GM12873 (cell line): Measurements from ENCODE around the gene H2BK1.

ENCODE experiments used
- CTCF ChIP-seq: IDR thresholded peaks from 2 replicates; pipeline ENCODE4 v1.5.1; 2012; ENCODE audit warnings: low read depth, mild to moderate bottlenecking, moderate library complexity, low read length, control low read depth; ENCODE audit not compliant: insufficient read depth; ENCODE audit errors: missing control alignments

H2BK1 gene

GRCh38 chr7:151248346-151249033 is 38.2 kb upstream of the H2BK1 start, which contains the start of gene SMARCD3:
Gene SMARCD3 (minus strand): TSS chr7:151248694. CDS start chr7:151248562, 132 bp downstream.
- no peak for TF ChIP-seq CTCF

- TF ChIP-seq CTCF: no peak
Measured at GRCh38 chr7:151247611-151248345, 37.5 kb upstream of the H2BK1 start.

GRCh38 chr7:151246851-151247580 is 36.7 kb upstream of the H2BK1 start:
- TF ChIP-seq CTCF: no peak

- no peak for TF ChIP-seq CTCF
Measured at GRCh38 chr7:151246102-151246850, 36.0 kb upstream of the H2BK1 start.

GRCh38 chr7:151245360-151246101 is 35.2 kb upstream of the H2BK1 start:
- TF ChIP-seq CTCF: peak; percentile 54

- TF ChIP-seq CTCF: no peak
Measured at GRCh38 chr7:151244841-151245346, 34.6 kb upstream of the H2BK1 start.
